HG03045 (cell line): ENCODE results near the gene PPP1R14D.

Source experiments
- ATAC-seq: cut with Tn5 transposase; IDR thresholded peaks from one replicate; pipeline ENCODE4 v1.9.1; 2021; ENCODE audit warnings: mild to moderate bottlenecking, moderate library complexity; ENCODE audit not compliant: unreplicated experiment

The PPP1R14D gene

DNA sequence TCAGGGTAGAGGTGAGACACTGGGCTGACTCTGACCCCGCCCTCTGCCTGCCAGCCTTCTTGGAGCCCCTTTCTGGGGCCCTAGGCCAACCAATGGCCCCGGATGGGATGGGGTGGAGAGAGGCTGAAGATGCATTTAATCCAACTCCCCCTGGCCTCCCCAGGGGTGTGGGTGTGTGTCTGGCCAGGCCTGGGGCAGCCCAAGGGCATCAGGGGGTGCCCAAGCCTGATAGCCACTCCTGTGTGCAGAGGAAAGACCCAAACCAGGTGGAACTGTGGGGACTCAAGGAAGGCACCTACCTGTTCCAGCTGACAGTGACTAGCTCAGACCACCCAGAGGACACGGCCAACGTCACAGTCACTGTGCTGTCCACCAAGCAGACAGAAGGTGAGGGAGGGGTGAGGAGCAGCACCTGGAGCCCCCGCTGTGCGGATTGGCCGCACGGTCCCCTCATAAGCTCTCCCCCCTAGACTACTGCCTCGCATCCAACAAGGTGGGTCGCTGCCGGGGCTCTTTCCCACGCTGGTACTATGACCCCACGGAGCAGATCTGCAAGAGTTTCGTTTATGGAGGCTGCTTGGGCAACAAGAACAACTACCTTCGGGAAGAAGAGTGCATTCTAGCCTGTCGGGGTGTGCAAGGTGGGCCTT is 24.9 kb upstream of the PPP1R14D start:
- no peak for ATAC-seq

DNA sequence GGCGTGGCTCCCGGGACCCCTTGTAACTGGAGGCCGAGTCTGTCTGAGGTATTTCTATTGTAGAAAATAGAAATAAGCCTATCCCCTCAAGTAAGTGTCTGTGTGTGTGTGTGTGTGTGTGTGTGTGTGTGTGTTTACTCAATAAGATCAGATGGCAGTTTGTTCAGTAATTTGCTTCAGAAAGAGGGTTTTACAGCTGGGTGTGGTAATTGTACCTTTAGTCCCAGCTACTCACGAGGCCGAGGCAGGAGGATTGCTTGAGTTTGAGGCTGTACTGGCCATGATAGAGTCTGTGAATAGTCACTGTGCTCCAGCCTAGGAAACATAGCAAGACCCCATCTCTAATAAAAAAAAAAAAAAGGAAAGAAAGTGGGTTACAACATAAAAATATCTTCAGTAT is 24.0 kb upstream of the PPP1R14D start:
- ATAC-seq: no peak

DNA sequence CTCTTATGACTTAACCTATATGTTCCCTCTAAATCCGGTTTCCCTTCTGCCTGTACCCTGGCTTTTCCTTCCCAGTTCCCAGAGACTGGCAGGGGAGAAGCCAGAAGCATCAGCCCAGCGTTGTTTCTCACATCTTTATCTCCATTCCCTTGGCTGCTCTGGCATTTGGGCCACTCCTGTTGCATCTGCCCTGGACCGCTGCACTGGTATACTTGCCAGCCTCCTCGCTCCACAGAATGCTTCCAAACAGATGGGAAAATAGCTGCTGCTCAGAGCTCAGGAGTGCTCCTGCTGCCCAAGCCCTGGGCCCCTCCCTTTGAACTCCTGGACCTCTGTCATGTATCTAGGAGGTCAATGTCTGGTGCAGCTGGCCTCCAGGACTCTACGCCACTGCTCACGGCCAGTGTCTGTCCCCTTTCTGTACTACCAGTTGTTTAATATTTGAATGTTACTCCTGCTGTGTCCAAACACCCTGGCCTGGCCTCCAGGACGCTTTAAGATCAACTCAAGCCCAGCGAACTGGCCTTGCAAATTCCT is 22.1 kb upstream of the PPP1R14D start:
- no peak for ATAC-seq

GRCh38 chr15:40847223-40847961 is 18.9 kb upstream of the PPP1R14D start:
- peak; percentile 54 for ATAC-seq

DNA sequence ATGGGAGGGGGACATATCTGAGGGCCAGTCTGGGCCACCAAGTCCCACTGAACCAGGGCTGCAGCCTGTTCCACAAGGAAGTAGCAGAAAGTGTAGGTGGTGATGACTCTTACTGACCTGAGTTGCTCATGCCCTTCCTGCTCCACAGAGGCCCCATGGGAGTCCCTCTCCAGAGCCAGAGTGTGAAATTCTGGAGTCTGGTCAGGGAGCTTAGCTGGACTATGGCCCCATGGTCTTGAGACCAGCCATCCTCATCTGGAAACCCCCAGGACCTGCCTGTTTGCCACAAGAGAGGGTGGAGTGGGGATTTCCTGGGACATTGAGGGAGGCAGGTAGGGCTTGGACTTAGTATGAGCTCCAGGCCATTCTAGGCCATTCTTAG is 18.3 kb upstream of the PPP1R14D start:
- peak; percentile 17 for ATAC-seq

DNA sequence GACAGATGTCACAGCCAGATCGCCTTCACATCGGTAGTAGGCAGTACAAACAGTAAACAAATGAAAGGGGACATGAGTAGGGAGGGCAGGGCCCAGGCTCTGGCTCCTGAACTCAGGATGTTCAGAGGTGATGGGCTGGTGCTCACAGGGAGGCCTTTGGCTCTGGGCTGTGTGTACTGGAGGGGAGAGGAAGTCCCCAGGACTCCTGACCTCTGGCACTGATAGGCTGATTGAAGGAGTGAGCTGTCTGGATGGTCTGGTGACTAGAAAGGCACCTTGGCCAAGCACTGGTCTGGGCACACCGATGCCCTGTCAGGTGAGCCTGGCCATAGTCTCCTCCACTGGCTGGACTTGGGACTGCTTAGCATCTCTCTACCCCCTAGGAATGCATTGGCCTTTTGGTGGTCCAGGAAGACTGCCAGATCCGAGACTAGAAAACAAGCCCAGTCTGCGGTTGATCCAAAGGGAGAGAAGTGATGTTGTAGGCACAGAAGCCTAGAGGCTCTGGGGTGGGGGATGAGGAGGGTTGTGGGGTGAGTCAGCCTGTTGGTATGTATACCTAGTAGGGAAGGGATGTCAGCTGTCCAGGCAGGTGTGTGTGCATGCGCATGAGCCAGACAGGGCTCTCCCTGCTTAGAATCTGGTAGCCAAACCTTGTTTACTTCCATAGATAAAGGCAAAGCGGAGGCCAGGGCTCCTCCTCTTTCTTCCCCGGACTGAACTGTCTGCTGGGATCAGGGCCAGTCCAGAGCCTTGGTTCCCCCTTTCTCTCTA is 17.2 kb upstream of the PPP1R14D start:
- ATAC-seq: no peak

GRCh38 chr15:40845036-40845435 is 16.5 kb upstream of the PPP1R14D start:
- ATAC-seq: no peak

GRCh38 chr15:40844696-40845030 is 16.2 kb upstream of the PPP1R14D start:
- no peak for ATAC-seq

DNA sequence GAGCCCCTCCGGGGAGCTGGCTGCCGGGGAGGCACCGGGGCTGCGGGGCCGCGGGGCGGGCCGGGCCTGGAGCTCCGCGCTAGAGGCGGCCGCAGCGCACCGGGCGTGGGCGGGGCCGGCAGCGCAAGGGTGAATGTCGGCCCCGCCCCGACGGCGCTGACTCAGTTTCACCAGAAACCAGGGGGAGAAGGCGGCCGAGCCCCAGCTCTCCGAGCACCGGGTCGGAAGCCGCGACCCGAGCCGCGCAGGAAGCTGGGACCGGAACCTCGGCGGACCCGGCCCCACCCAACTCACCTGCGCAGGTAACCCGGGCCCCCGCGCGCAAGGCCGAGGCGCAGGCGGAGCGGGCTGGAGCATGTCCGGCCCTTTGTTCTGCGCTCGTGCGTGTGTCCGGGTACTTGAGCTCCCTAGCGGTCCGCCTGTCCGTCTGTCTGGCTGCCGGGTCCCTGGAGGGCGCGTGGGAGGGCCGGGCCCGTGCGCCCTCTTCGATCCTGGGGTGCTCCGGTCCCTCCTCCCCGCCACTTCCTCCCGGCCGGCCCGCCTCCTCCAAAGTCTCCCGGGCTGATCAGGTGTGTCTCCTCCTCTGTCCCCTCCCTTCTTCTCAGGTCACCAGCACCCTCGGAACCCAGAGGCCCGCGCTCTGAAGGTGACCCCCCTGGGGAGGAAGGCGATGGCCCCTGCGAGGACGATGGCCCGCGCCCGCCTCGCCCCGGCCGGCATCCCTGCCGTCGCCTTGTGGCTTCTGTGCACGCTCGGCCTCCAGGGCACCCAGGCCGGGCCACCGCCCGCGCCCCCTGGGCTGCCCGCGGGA is 15.6 kb upstream of the PPP1R14D start, which contains the start of gene SPINT1:
SPINT1 (plus strand) TSS at position 164 of the 811 bp plus-strand sequence; CDS start at position 671, 507 bp downstream.
- no peak for ATAC-seq

GRCh38 chr15:40843261-40843884 is 14.9 kb upstream of the PPP1R14D start:
- ATAC-seq: no peak

- ATAC-seq: no peak
Observed at GRCh38 chr15:40841741-40842140, 13.2 kb upstream of the PPP1R14D start.

GRCh38 chr15:40838756-40839155 is 10.2 kb upstream of the PPP1R14D start:
- no peak for ATAC-seq

DNA sequence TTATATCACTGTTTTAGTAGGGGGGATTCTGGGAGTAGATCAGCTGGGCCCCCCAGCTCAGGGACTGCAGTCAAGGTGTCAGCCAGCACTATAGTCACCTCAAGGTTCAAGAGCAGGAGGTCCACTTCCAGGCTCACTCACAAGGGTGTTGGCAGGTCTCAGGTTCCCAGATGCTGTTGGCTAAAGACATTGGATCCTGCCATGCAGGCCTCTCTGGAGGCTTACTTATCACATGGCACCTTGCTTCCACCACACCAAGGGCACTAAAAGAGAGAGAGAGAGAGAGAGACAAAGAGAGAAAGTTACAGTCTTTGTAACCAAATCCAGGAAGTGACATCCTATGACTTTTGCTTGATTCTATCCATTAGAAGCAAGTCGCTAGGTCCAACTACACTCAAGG is 7.5 kb upstream of the PPP1R14D start:
- no peak for ATAC-seq

DNA sequence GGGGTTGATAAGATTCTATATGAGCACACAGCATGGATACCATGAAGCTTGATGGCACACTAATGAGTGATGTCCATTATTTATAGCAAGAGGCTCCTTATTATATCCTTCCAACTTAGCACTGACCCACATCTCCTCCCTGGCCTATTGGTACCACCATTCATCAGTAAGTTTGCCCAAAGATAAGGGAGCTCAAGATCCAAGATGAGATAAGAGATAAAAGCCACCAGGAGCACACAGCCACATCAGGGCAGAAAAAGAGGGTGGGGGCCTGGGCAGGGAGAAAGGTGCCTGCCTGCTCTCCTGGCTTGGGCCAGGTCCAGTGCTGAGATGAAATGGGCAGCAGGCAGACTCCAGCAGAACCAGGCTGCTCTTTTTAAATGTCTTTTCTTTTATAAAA is 4.4 kb upstream of the PPP1R14D start:
- ATAC-seq: no peak

DNA sequence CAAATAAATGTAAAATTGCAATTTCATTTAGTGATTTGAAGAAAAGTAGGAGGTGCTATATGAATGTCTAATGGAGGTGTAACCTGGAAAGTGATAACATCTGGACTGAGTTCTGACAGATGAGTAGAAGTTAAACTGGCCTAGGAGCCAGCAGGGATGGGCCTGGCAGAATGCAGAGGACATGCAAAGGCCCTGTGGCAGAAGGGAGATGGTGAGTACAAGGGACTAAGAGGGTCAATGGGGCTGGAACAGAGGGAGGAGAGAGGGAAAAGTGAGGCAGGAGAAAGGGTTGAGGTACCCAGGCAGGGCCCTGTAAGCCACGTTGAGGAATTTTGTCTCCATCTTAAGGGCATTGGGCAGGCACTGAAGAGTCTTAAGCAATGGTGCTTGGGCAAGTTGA is 3.4 kb upstream of the PPP1R14D start:
- no peak for ATAC-seq

- ATAC-seq: no peak
Observed at GRCh38 chr15:40830884-40831283, 2.4 kb upstream of the PPP1R14D start.

GRCh38 chr15:40829115-40829514 is 607 bp upstream of the PPP1R14D start:
- ATAC-seq: no peak

DNA sequence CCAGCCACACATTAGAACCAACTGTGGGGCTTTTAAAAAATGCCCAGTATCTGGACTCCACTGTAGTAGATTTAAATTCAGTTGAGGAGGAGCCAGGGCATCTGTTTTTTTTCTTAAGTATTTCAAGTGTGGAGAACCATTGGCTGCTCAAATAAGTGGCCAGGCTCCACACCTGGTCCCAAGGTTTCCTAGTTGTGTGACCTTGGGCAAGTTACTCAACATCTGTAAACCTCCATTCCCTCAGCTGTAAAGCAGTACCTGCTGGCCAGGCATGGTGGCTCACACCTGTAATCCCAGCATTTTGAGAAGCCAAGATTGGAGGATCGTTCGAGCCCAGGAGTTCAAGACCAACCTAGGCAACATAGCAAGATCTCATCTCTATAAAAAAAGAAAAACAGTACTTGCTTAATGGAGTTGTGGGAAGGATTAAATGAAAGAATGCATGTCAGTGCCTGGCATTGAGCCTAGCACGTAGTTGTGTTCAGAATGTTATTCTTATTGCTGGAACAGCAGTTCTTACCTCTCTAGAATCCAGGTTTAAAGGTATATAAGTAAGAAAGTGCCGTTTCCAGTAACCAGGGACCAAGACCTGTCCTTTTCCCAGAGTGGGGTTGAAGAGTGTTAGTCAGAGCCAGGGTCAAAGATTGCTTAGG is 2.0 kb downstream of the PPP1R14D start:
- no peak for ATAC-seq

DNA sequence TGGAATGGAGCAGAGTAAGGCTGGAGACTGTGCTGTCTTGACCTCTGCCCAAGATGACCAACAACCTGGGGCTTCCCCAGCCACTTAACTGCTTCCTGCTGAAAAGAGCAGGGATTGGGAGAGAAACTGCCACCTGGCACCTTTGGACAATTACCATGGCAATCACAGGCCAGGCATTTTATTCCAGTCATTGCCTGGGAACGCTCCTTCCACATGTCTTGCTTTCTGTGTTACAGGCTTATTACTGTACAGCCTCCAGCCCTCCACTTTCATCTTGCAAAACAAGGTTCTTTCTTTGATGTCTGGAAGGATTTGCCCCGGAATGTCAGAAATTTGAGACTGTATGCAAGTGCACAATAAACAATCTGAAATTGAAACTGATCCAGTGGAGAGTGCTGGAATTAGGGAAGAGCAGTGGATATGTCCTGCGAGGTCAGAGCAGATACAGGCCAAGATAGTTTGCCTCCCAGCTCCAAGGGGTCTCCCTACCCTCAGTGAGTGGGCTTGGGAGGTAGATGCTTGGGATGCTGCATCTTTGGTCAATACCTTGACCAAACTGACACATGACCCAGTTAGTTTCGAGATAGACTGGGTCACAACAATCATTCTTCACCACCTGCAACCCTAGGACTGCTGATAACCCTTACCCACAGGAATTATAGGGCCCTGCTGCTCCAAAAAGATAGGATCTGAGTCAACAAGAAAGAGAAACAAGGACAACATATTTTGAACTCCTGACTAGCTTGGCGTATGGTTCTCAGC is 2.7 kb downstream of the PPP1R14D start:
- no peak for ATAC-seq
